Naive thymus-derived CD8-positive, alpha-beta T cell (primary cell): ENCODE measurements around the gene AJUBA. TPM values are rescaled to one million over a fixed set of nuclear protein-coding genes. Genes with fewer than 3 reads are reported as not detected.

Experiments
- ATAC-seq, 2 donors: fragments of 150-1000 bp; cut with Tn5 transposase in 1 of 2; sonication (Bioruptor Pico), chemical (Tn5 transposase) in 1 of 2; 1 replicate in 1 of 2; 2 replicates in 1 of 2; pipeline ENCODE4 v1.10.0; 2021; ENCODE audit warnings: mild to moderate bottlenecking in 2 of 2, moderate library complexity in 2 of 2
- POLR2A ChIA-PET: fragments of 350-600 bp; sonication (Branson Sonifier 250); formaldehyde crosslinking; loops from one replicate; lab custom pipeline; 2021; ENCODE audit warnings: antibody characterized with exemption; lab: Charles Lee
- DNase-seq, 10 donors: peaks; one replicate each; pipeline versions ENCODE4 v3.0.0 to v3.0.0-alpha.2; 2020 to 2022
- H3K27ac Mint-ChIP-seq, 10 donors: one replicate each; pipeline ENCODE4 v1.8.0; 2020 to 2022; ENCODE audit warnings: mild to moderate bottlenecking in 10 of 10, mixed read lengths in 10 of 10, moderate library complexity in 4 of 10, inconsistent platforms in 1 of 10
- H3K27me3 Mint-ChIP-seq, 5 donors: one replicate each; pipeline ENCODE4 v1.8.0; 2021 to 2022; ENCODE audit warnings: mixed read lengths in 5 of 5
- H3K36me3 Mint-ChIP-seq, 3 donors: one replicate each; pipeline ENCODE4 v1.8.0; 2020 to 2022; ENCODE audit warnings: mixed read lengths in 3 of 3, mild to moderate bottlenecking in 2 of 3, inconsistent platforms in 1 of 3
- H3K4me1 Mint-ChIP-seq, 4 donors: one replicate each; pipeline ENCODE4 v1.8.0; 2021 to 2022; ENCODE audit warnings: mixed read lengths in 4 of 4
- H3K4me3 Mint-ChIP-seq, 10 donors: one replicate each; pipeline ENCODE4 v1.8.0; 2020 to 2022; ENCODE audit warnings: mild to moderate bottlenecking in 10 of 10, mixed read lengths in 10 of 10, moderate library complexity in 6 of 10, inconsistent platforms in 1 of 10
- H3K9me3 Mint-ChIP-seq, 9 donors: one replicate each; pipeline ENCODE4 v1.8.0; 2020 to 2022; ENCODE audit warnings: mixed read lengths in 9 of 9, mild to moderate bottlenecking in 3 of 9, inconsistent platforms in 1 of 9, moderate library complexity in 1 of 9
- polyA plus RNA-seq, 3 donors: library from polyadenylated mRNA; unstranded; fragments of 300-500 nt; fragmentation: Illumina TruSeq; gene quantifications; one replicate each; pipeline ENCODE4 v1.2.3, GENCODE V29; 2021
- total RNA-seq, 8 experiments: library from RNA in 2 of 8; stranded (reverse) in 2 of 8; gene quantifications; one replicate each; pipeline ENCODE4 v1.2.3 and lab custom pipeline; 2021 to 2026

The AJUBA gene
- total and polyA plus RNA-seq, 5 experiments from 2014 or later = 0.05 to 1.9 (median 1.2) TPM

DNA sequence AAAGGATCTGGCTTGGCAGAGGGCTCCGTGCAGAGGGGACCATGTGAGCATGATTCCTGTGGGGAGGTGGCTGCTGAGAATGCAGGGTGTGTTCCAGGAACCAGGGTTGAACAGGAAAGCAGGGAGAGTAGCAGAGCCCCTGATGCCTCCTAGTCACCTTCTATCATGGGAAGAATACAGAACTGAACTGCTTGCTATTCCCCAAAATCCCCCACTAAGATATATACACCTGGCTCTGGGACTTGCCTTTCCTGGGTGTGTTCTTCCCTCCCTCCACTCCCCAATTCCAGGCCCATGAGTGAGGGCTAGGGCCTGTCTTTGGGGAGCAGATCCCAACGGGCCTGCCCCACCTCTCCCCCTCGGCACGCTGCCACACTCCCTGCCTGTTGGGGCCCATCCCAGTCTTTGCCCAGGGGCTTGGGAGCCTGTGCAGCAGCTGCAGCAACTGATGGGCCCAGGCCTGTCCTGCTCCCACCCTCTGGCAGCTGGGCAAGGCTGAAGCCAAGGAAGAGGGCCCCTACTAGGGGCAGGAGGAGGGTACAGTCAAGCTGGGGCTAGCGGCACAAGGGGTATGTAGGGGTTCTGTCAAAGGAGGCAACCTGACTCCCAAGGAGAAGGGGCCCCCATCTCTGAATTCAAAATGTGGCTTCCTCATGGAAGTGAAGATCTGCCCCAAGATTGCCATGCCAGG, 3.2 kb downstream of the AJUBA start:
- POLR2A ChIA-PET = no interaction called here
- Mint-ChIP-seq H3K9me3 (no peaks in the 10 kb centered on the region), H3K27me3 (peaks cover 0 to 6% (median 0%) of the 10 kb centered on the region in 5 donors), H3K4me1 (peaks cover 3 to 9% (median 6%) of the 10 kb centered on the region in 4 donors), H3K36me3 (no peaks in the 10 kb centered on the region), H3K4me3 (peak overlapping the region in 2 of 10 donors; percentile 60 to 68), H3K27ac (peak overlapping the region in 1 of 10 donors; percentile 56)
- ATAC-seq = no peak
- DNase-seq = no peak

DNA sequence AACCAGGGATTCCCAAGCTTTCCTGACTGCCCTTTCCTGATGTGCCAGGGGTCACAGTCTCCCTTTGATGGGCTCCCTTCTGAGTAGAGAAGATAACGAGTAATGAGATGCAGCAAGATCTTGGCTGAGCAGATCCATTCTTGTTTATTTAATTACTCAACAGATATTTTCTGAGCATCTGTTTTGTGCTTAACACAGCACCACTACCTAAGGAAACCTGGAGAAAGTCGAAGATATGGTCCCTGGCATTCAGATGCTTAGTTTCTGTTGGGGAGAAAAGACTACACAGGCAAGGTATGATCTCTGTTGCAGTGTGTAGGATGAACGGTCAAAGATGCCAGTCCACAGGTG, 3.9 kb downstream of the AJUBA start:
- POLR2A ChIA-PET = no interaction called here
- peaks cover 0 to 6% (median 0%) of the 10 kb centered on the region in 5 donors for H3K27me3 Mint-ChIP-seq
- DNase-seq (no peak), ATAC-seq (no peak)
- H3K36me3 Mint-ChIP-seq = no peaks in the 10 kb centered on the region
- no peaks in the 10 kb centered on the region for H3K9me3 Mint-ChIP-seq
- peaks cover 3 to 9% (median 6%) of the 10 kb centered on the region in 4 donors for H3K4me1 Mint-ChIP-seq
- no peak overlapping the region for H3K4me3 Mint-ChIP-seq
- peak overlapping the region in 2 of 10 donors; percentile 1 to 28 for H3K27ac Mint-ChIP-seq

DNA sequence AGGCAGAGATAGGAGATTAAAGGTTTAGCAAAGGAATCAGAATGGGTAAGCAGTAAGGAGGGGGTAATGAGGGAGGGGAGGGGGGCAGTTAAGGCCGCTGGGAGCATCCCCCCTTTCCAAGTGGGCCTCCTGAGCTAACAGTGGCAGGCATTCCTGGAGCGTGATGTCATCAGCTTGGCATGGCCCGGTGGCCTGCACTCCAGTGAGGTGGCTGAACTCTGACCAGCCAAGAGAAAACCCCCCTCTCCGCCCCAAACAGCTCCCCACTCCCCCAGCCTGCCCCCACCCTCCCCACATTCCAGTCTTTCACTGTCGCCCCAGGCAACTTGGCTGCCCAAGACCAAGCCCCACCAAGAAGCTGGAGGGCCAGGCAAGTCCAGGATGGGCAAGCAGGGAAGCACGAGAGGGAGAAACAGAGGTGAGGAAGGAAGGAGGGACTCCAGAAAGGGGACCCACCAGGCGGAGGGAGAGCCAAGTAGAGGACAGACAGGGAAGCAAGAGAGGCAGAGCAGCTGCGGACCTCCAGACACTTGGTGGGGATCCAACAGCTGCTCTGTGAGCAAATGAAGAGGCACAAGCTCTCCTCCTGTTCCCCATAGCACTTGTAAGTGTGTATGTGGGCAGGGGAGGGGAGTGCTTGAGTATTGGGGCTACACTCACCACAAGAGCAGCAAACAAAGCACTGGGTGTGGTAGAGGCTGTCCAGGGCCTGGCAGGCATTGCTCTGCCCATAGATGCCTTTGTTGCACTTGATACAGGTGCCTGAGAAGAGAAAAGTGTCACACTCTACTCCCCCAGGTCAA, 4.5 kb downstream of the AJUBA start:
- H3K36me3 Mint-ChIP-seq = no peaks in the 10 kb centered on the region
- H3K27me3 Mint-ChIP-seq = peaks cover 0 to 6% (median 0%) of the 10 kb centered on the region in 5 donors
- no peak for ATAC-seq
- DNase-seq = no peak
- H3K4me3 Mint-ChIP-seq = no peak overlapping the region
- peaks cover 3 to 9% (median 6%) of the 10 kb centered on the region in 4 donors for H3K4me1 Mint-ChIP-seq
- H3K27ac Mint-ChIP-seq = peak overlapping the region in 4 of 10 donors; percentile 1 to 28 (median 16)
- POLR2A ChIA-PET = interaction anchor here (1.1 kb wide), 1 partner anchor 84 kb away, joined by 3 read pairs; no protein-coding TSS in a partner anchor
- no peaks in the 10 kb centered on the region for H3K9me3 Mint-ChIP-seq

DNA sequence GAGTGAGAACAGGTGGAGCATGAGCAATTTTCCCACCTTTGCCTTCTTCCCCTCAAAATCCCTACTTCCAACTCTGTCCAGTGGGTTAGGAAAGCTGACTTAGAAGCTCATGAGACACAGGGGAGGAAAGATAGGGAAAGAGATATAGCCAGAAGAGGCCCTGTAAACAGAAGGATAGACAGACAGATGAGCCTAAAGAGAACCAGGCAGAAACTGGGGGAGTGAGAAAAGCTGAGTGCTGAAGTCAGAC, 5.0 kb downstream of the AJUBA start:
- no peak overlapping the region for H3K4me3 Mint-ChIP-seq
- peak overlapping the region in 1 of 10 donors; percentile 12 for H3K27ac Mint-ChIP-seq
- no peaks in the 10 kb centered on the region for H3K36me3 Mint-ChIP-seq
- DNase-seq = no peak
- H3K9me3 Mint-ChIP-seq = no peaks in the 10 kb centered on the region
- no peak for ATAC-seq
- H3K4me1 Mint-ChIP-seq = peaks cover 3 to 9% (median 6%) of the 10 kb centered on the region in 4 donors
- peaks cover 0 to 6% (median 0%) of the 10 kb centered on the region in 5 donors for H3K27me3 Mint-ChIP-seq
- POLR2A ChIA-PET = interaction anchor here (1.1 kb wide), 1 partner anchor 84 kb away, joined by 3 read pairs; no protein-coding TSS in a partner anchor

DNA sequence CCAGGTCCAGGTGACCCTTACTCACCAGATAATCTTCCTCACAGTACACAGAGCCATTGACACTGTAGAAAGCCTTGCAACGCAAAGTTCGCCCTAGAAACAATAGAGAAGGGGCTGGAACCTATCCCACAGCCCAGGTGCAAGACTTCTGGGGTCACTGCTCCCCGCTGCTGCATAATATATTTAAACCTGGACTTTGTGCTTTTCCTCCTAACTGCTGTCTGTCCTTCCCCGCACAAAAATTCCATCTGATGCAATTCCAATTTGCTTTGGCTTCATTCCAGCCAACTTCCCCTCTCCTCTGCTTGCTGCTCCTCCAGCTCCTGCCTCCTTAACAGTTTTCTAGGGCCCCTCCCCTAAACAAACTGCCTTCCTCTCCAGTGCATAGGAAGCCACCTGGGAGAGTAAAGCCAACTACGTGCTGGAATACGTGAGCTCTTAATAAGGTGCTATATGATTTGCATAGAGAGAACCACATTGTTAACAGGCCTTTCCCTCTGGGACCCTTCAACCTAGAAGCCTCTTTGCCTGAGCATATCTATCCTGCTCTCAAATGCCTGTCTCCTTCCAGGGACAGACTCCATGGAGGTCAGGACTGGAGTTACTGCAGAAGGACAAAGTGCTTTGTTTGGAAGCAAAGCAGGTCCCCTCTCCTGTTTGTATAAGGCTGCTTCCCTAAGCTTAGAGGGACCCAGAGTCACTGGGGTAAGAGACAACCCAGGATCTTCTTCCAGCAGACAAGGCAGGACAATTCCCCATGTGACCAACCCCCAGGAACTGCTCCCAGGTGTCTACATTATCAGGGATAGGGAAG, 5.5 kb downstream of the AJUBA start:
- peaks cover 0 to 6% (median 0%) of the 10 kb centered on the region in 5 donors for H3K27me3 Mint-ChIP-seq
- peak overlapping the region in 1 of 10 donors; percentile 4 for H3K4me3 Mint-ChIP-seq
- ATAC-seq = no peak
- H3K27ac Mint-ChIP-seq = peak overlapping the region in 3 of 10 donors; percentile 30 to 49 (median 41)
- H3K36me3 Mint-ChIP-seq = no peaks in the 10 kb centered on the region
- POLR2A ChIA-PET = interaction anchor here (1.1 to 1.2 kb wide), 2 partner anchors 30 to 85 kb away, joined by 3 read pairs; no protein-coding TSS in a partner anchor
- H3K9me3 Mint-ChIP-seq = no peaks in the 10 kb centered on the region
- no peak for DNase-seq
- peaks cover 3 to 9% (median 6%) of the 10 kb centered on the region in 4 donors for H3K4me1 Mint-ChIP-seq

DNA sequence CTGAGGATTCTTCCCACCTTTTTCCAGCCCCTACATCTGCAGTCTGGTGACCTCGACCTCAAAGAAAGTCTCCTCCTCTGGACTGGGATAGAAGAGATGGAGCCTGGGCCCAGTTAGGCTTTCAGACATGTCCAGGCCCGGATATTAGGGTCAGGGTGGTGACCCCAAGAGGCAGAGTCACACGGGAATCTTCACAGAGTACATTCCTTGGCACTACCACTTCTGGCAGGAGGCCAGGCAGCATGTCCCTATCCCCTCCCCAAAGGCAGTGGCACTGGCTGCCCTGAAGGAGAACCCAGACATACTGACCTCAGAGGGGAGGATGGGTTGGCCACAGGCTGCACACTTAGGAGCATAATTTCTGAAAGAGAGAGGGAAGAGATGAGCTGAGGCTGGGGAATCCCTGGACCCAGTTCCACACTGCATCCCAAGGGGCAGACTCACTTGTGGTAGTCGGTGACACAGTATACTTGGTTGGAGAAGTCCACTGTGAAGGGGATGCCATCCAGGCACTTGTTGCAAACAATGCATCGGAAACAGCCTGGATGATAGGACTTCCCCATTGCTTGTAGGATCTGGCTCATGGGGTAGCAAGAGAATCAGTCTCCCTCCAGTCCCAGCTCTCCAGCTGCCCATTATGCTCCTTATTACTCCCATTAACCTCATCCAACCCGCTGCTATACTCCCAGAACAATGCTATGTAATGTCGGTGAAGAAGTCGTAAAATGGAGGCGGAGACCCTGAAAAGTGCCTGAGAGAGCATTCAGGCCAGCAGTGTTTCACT, 7.6 kb downstream of the AJUBA start:
- POLR2A ChIA-PET = interaction anchor here (0.7 to 0.9 kb wide), 2 partner anchors 8 to 175 kb away, joined by 3 to 4 read pairs; partner anchors contain the start of gene AJUBA
- no peaks in the 10 kb centered on the region for H3K4me1 Mint-ChIP-seq
- no peak for DNase-seq
- H3K36me3 Mint-ChIP-seq = no peaks in the 10 kb centered on the region
- no peaks in the 10 kb centered on the region for H3K9me3 Mint-ChIP-seq
- ATAC-seq = no peak
- H3K27me3 Mint-ChIP-seq = peaks cover 0 to 2% (median 0%) of the 10 kb centered on the region in 5 donors
- H3K27ac Mint-ChIP-seq = no peak overlapping the region
- H3K4me3 Mint-ChIP-seq = no peak overlapping the region

DNA sequence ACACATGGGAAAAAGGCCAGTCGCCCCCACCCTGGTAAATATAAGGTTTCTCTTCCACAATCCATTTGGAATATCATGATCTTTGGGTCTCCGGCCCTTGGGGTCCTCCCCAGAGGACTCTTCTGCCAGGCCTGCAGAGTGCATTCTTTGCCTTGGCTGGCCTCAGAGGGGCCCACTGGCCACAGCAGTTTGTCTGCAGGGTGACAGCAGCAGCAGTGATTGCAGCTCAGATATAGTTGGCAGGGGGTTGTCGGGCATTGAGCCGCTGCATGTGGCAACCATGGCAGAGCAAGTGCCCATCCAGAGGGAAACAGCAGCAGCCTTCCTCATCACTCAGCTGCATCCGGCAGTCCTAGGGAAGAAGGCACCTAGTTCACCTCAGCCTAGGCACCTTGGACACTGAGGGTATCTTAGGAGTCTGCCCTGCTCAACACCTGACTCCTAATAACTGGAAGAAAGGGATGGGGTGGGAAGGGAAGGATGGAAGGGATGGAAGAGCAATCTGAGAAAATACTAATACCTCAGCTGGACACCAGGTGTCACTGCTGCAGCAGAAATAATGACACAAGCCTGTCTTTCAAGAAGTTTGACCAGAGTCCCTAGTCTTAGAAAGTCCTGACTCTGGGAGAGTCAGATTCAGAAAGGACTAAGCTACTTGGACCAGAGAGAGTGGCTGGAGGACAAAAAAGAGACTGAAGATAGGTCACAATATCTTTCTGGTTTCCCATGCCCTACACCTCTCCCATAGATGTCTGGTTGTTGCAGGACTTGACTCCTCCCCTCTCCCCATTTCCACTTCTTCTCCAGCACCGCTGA, 8.9 kb downstream of the AJUBA start:
- Mint-ChIP-seq H3K4me1 (no peaks in the 10 kb centered on the region), H3K27me3 (peaks cover 0 to 2% (median 0%) of the 10 kb centered on the region in 5 donors), H3K4me3 (no peak overlapping the region), H3K27ac (peak overlapping the region in 1 of 10 donors; percentile 78), H3K9me3 (no peaks in the 10 kb centered on the region), H3K36me3 (no peaks in the 10 kb centered on the region)
- POLR2A ChIA-PET = interaction anchor here (1.6 to 2.5 kb wide), 3 partner anchors 9 to 84 kb away, joined by 5 to 12 read pairs (median 7); partner anchors contain the start of genes AJUBA and CDH24
- DNase-seq (peak in 6 of 10 donors; percentile 23 to 54 (median 46)), ATAC-seq (peak in 1 of 2 donors; percentile 56)

DNA sequence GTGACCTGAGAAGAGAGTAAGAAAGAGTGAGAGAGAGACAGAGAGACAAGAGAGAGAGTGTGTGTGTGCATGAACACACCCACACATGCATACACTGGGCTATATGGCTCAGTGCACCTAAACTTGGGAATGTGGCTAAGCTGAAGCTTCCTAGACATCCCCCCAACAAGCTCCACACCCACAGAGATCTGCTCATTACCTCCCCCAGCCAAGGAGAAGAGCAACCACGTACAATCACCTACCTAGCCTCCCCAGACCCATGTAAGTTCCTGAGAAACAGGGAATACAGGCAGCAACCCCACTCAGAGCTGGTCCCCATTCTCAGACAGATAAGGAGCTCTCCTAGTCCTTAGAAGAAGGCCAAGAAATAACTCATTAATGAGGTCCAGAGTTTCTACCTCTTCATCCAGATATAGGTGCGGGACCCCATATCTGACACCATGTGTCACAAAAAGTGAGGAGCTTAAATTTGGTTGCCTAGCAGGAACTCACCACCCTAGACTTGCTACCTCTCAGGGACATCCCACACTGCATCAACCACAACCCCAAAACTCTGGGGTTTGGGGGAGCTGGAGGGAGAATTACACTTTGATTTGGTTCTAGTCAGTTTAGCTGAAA, 9.9 kb downstream of the AJUBA start:
- H3K4me3 Mint-ChIP-seq = no peak overlapping the region
- POLR2A ChIA-PET = interaction anchor here (0.6 to 2.5 kb wide), 6 partner anchors 10 to 118 kb away, joined by 3 to 12 read pairs (median 4); partner anchors contain the start of genes AJUBA and CDH24
- no peak overlapping the region for H3K27ac Mint-ChIP-seq
- DNase-seq (no peak), ATAC-seq (no peak)
- H3K27me3 Mint-ChIP-seq = peaks cover 0 to 2% (median 0%) of the 10 kb centered on the region in 5 donors
- no peaks in the 10 kb centered on the region for H3K36me3 Mint-ChIP-seq
- no peaks in the 10 kb centered on the region for H3K4me1 Mint-ChIP-seq
- H3K9me3 Mint-ChIP-seq = no peaks in the 10 kb centered on the region

DNA sequence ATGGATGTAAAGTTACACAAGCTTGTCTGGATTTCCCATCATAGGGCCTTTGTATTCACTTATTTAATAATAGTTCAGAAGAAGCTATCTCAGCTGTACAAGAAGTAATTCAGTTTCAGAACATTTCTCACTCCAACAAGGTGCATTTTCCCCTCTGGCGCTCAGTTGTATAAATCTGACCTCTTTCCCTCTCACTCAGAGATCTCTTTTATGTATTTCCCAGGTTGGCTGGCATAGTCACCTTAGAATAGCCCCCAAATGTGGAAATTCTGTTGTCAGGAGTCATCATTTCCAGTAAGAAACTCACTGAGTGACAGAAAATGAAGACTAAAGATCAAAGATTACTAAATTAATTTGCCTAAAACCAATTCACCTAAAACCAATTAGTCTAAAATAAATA, 11.2 kb downstream of the AJUBA start:
- Mint-ChIP-seq H3K36me3 (no peaks in the 10 kb centered on the region), H3K4me1 (no peaks in the 10 kb centered on the region), H3K4me3 (no peak overlapping the region), H3K27me3 (peaks cover 0 to 2% (median 0%) of the 10 kb centered on the region in 5 donors), H3K27ac (no peak overlapping the region), H3K9me3 (no peaks in the 10 kb centered on the region)
- no peak for DNase-seq
- POLR2A ChIA-PET = interaction anchor here (0.7 kb wide), 1 partner anchor 213 kb away, joined by 7 read pairs; no protein-coding TSS in a partner anchor
- no peak for ATAC-seq

DNA sequence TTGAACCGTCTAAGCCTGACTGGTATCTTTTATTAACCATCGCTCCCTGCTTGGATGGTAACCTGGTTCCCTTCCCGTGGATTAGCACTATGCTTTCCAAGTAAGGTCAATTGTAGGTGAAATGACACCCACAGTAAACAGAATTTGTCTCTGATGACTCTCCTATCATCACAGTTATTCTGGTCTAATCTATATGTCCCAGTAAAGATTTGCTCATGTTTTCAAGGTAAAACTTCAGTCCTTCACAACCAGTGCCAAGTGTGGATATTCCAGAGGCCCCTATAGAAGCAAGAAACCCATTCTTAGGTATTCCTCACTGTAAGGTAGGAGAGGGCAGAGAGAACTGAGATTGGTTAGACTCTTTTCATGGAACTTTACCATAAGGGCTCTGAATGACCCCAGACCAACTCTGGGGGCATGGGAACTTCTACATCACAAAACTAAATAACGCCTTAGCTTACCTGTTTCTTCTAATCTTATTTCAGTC, 15.5 kb downstream of the AJUBA start:
- H3K9me3 Mint-ChIP-seq = no peaks in the 10 kb centered on the region
- POLR2A ChIA-PET = no interaction called here
- H3K4me1 Mint-ChIP-seq = no peaks in the 10 kb centered on the region
- DNase-seq (no peak), ATAC-seq (no peak)
- no peak overlapping the region for H3K4me3 Mint-ChIP-seq
- no peaks in the 10 kb centered on the region for H3K36me3 Mint-ChIP-seq
- H3K27me3 Mint-ChIP-seq = peaks cover 0 to 2% (median 0%) of the 10 kb centered on the region in 5 donors
- H3K27ac Mint-ChIP-seq = no peak overlapping the region
